ENCODE results near the gene GRIK4. TPM values are rescaled to one million over a fixed set of nuclear protein-coding genes. Genes with fewer than 3 reads are reported as not detected.
A peak's percentile ranks its signal among the peaks of the same experiment; 100 is the strongest.
"Not testable (repeated sequence)": the region's sequence is repeated elsewhere in the genome, so short reads cannot be mapped to it uniquely, and the experiment has no call there.

The GRIK4 gene
- total and polyA plus RNA-seq, 4 donors, result 0.41 to 4.9 (median 1.7) TPM

DNA sequence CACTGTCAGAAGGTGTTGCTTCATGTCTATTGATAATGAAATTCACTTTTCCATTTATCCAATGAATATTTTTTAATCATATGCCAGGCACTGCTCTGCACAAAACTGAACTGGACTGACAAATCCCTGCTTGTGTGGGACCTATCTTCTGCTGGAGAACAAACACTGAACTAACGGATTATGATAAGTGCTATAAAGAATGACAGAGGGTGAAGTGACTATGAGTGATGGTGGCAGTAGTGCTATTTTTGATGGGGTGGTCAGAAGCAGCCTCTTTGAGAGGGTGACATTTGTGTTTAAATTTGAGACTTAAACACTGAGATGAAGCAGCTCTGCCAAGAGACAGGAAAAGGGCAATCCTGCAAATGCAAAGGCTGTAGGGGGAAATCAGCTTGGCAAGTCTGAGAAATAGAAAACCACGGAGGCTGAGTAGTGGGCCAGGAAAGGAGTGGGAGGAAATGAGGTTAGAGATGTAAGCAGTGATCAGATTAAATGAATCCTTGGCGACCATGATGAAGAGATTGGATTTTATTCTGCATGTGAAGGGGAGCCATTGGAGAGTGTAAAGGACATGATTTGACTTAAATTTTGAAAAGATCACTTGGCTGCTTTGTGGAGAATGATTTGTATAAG is 518.4 kb downstream of the GRIK4 start:
- H3K9ac ChIP-seq (ENCODE audit: insufficient read depth in 1 of 2, low read length in 2 of 2), result no peak overlapping the region
- H3K36me3 ChIP-seq (ENCODE audit: control insufficient read depth in 4 of 4, insufficient read depth in 4 of 4, low read length in 4 of 4), result no peaks in the 10 kb centered on the region
- TF ChIP-seq, protein P1, sequence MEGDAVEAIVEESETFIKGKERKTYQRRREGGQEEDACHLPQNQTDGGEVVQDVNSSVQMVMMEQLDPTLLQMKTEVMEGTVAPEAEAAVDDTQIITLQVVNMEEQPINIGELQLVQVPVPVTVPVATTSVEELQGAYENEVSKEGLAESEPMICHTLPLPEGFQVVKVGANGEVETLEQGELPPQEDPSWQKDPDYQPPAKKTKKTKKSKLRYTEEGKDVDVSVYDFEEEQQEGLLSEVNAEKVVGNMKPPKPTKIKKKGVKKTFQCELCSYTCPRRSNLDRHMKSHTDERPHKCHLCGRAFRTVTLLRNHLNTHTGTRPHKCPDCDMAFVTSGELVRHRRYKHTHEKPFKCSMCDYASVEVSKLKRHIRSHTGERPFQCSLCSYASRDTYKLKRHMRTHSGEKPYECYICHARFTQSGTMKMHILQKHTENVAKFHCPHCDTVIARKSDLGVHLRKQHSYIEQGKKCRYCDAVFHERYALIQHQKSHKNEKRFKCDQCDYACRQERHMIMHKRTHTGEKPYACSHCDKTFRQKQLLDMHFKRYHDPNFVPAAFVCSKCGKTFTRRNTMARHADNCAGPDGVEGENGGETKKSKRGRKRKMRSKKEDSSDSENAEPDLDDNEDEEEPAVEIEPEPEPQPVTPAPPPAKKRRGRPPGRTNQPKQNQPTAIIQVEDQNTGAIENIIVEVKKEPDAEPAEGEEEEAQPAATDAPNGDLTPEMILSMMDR (IDR thresholded peaks at IDR 0.05; ENCODE audit: control extremely low read depth, extremely low read depth), result no peak
- no peaks in the 10 kb centered on the region for H3K27me3 ChIP-seq (ENCODE audit: control insufficient read depth in 3 of 3, insufficient read depth in 3 of 3, low read length in 2 of 3)
- DNase-seq (no peak), ATAC-seq (ENCODE audit: insufficient read depth, low FRiP score) (no peak)
- 29 to 38% methylated on average over 3 of the region's 3 CpGs for whole genome bisulfite sequencing, 2 donors
- no peaks in the 10 kb centered on the region for H3K9me3 ChIP-seq (ENCODE audit: control insufficient read depth in 4 of 4, insufficient read depth in 3 of 4, low read length in 3 of 4)
- H3K27ac ChIP-seq (ENCODE audit: low read depth in 1 of 2, low read length in 1 of 2), result peak overlapping the region in 1 of 2 donors; percentile 1
- peaks cover 0 to 20% (median 5%) of the 10 kb centered on the region in 5 donors for H3K4me1 ChIP-seq (ENCODE audit: control insufficient read depth in 5 of 5, insufficient read depth in 5 of 5, low read length in 5 of 5)
- H3K4me3 ChIP-seq, result no peak overlapping the region

DNA sequence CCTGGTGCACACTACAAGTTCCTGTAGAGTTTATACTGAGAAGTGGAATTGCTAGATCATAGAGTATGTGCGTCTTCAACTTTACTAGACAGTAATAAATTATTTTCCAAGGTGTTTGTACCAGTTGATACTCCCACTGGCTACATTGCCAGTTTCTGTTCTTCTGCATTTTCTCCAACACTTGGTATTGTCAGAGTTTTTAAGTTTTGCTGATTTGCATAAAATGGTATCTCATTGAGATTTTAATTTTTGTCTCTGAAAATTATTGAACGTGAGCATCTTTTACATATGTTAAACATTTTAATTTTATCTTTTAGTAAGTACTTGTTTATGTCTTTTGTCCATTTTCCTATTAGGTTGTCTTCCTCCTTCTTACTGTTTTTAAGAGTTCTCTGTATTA is 519.6 kb downstream of the GRIK4 start:
- no peaks in the 10 kb centered on the region for H3K9me3 ChIP-seq (ENCODE audit: control insufficient read depth in 4 of 4, insufficient read depth in 3 of 4, low read length in 3 of 4)
- DNase-seq (no peak), ATAC-seq (ENCODE audit: insufficient read depth, low FRiP score) (no peak)
- no peak overlapping the region for H3K27ac ChIP-seq (ENCODE audit: low read depth in 1 of 2, low read length in 1 of 2)
- WGBS, 2 donors, result 91 to 92% methylated on average over 2 of the region's 2 CpGs
- H3K4me3 ChIP-seq, result no peak overlapping the region
- TF ChIP-seq, protein P1 (IDR thresholded peaks at IDR 0.05; ENCODE audit: control extremely low read depth, extremely low read depth), result no peak
- no peaks in the 10 kb centered on the region for H3K27me3 ChIP-seq (ENCODE audit: control insufficient read depth in 3 of 3, insufficient read depth in 3 of 3, low read length in 2 of 3)
- H3K4me1 ChIP-seq (ENCODE audit: control insufficient read depth in 5 of 5, insufficient read depth in 5 of 5, low read length in 5 of 5), result peaks cover 1 to 20% (median 5%) of the 10 kb centered on the region in 5 donors
- H3K9ac ChIP-seq (ENCODE audit: insufficient read depth in 1 of 2, low read length in 2 of 2), result no peak overlapping the region
- no peaks in the 10 kb centered on the region for H3K36me3 ChIP-seq (ENCODE audit: control insufficient read depth in 4 of 4, insufficient read depth in 4 of 4, low read length in 4 of 4)

DNA sequence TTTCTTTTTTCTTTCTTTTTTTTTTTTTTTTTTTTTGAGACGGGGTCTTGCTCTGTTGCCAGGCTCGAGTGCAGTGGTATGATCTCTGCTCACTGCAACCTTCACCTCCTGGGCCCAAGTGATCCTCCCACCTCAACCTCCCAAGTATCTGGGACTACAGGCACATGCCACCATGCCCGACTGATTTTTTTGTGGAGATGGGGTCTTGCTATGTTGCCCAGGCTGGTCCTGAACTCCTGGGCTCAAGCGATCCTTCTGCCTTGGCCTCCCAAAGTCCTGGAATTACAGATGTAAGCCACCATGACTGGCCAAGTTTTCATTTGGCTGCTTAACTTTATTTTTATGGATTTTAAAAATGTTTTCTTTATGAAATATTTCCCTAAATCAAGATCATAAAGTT is 520.1 kb downstream of the GRIK4 start:
- H3K9me3 ChIP-seq (ENCODE audit: control insufficient read depth in 4 of 4, insufficient read depth in 3 of 4, low read length in 3 of 4); H3K27me3 ChIP-seq (ENCODE audit: control insufficient read depth in 3 of 3, insufficient read depth in 3 of 3, low read length in 2 of 3); H3K9ac ChIP-seq (ENCODE audit: insufficient read depth in 1 of 2, low read length in 2 of 2); H3K36me3 ChIP-seq (ENCODE audit: control insufficient read depth in 4 of 4, insufficient read depth in 4 of 4, low read length in 4 of 4); ATAC-seq (ENCODE audit: insufficient read depth, low FRiP score); DNase-seq; H3K27ac ChIP-seq (ENCODE audit: low read depth in 1 of 2, low read length in 1 of 2); H3K4me3 ChIP-seq: not testable (repeated sequence)
- WGBS, 2 donors, result 94 to 97% methylated on average over 4 of the region's 4 CpGs
- H3K4me1 ChIP-seq (ENCODE audit: control insufficient read depth in 5 of 5, insufficient read depth in 5 of 5, low read length in 5 of 5), result peaks cover 1 to 21% (median 5%) of the 10 kb centered on the region in 5 donors

DNA sequence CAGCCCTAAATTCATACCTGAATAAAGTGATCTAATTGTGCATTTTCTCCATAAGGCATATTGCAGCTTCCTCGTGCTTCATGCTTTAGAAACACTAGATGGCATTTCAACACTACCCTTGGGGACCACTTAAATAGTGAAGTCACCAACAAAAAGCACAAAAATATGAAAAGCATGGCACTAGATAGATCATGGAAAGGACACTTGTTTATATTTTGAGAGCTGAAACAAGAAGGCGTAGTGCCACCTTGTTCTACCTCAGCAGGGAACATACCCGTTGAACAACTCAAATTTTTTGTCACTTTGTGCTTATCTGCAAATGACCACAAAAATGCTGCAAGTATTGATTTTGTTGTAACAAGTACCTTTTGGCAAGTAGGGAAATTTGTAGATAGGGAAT is 521.0 kb downstream of the GRIK4 start:
- Histone ChIP-seq H3K9me3 (ENCODE audit: control insufficient read depth in 4 of 4, insufficient read depth in 3 of 4, low read length in 3 of 4) (no peaks in the 10 kb centered on the region), H3K36me3 (ENCODE audit: control insufficient read depth in 4 of 4, insufficient read depth in 4 of 4, low read length in 4 of 4) (no peaks in the 10 kb centered on the region), H3K4me1 (ENCODE audit: control insufficient read depth in 5 of 5, insufficient read depth in 5 of 5, low read length in 5 of 5) (peaks cover 1 to 18% (median 5%) of the 10 kb centered on the region in 5 donors), H3K27me3 (ENCODE audit: control insufficient read depth in 3 of 3, insufficient read depth in 3 of 3, low read length in 2 of 3) (no peaks in the 10 kb centered on the region), H3K27ac (ENCODE audit: low read depth in 1 of 2, low read length in 1 of 2) (no peak overlapping the region), H3K4me3 (no peak overlapping the region), H3K9ac (ENCODE audit: insufficient read depth in 1 of 2, low read length in 2 of 2) (no peak overlapping the region)
- peak; percentile 43 for ATAC-seq (ENCODE audit: insufficient read depth, low FRiP score)
- TF ChIP-seq, protein P1 (IDR thresholded peaks at IDR 0.05; ENCODE audit: control extremely low read depth, extremely low read depth), result no peak
- peak in 2 of 3 donors; percentile 19 to 41 for DNase-seq
- 69 to 81% methylated on average over 3 of the region's 3 CpGs for WGBS, 2 donors

Data from lung (tissue), 12 donors.